Measurements from ENCODE around the gene SMAD4.
A peak's percentile ranks its signal among the peaks of the same experiment; 100 is the strongest.

SMAD4 gene

GRCh38 chr18:51011709-51012108 lies 18.3 kb upstream of the SMAD4 start:
- H3K27ac ChIP-seq, result peak overlapping the region; percentile 49
- no peak for TF ChIP-seq CTCF (conservative IDR thresholded peaks at IDR 0.05)

GRCh38 chr18:51012441-51012840 lies 17.6 kb upstream of the SMAD4 start:
- H3K27ac ChIP-seq, result no peak overlapping the region
- no peak for TF ChIP-seq CTCF (conservative IDR thresholded peaks at IDR 0.05)

- H3K27ac ChIP-seq, result no peak overlapping the region
- TF ChIP-seq CTCF (conservative IDR thresholded peaks at IDR 0.05), result no peak
These were observed 16.8 kb upstream of the SMAD4 start for GRCh38 chr18:51013259-51013658.

DNA sequence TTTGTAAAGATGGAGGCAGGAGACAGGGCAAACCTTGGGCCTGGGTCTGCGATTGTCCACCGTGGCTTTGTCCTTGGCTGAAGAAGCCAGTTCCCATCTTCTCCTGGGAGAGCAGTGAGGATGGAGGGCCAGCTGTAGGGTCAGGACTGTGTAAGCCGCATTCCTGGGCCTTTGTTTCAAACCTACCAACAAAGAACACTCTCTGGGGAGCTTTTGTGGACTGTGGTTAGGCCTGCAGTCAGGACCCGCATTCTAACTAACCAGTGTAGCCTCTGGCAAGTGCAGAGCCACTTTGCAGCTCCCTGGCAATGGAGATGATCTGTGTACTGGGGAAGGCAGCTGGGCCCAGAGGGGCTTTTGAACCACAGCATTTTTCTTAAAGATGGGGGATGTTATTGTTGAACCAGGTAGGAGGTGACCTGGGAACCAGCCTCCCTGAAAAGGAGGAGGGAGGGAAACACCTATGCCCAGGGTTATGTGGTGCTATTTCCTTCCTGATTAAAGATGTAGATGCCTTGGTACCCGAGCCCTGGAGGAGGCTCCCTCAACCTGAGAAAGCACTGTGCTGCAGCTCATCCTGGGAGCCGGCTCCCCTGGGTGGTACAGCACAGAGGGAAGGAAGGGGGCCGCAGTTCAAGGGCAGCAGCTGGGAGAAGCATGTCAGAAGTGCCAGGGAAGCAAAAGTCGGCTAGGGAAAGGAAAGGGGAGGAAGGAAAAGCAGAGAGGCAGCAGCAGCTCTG lies 12.7 kb upstream of the SMAD4 start:
- TF ChIP-seq CTCF (conservative IDR thresholded peaks at IDR 0.05), result no peak
- no peak overlapping the region for H3K27ac ChIP-seq

GRCh38 chr18:51020536-51020935 lies 9.5 kb upstream of the SMAD4 start:
- TF ChIP-seq CTCF (conservative IDR thresholded peaks at IDR 0.05), result no peak
- H3K27ac ChIP-seq, result peak overlapping the region; percentile 65

GRCh38 chr18:51021226-51021965 lies 8.6 kb upstream of the SMAD4 start:
- peak overlapping the region; percentile 65 for H3K27ac ChIP-seq
- no peak for TF ChIP-seq CTCF (conservative IDR thresholded peaks at IDR 0.05)

DNA sequence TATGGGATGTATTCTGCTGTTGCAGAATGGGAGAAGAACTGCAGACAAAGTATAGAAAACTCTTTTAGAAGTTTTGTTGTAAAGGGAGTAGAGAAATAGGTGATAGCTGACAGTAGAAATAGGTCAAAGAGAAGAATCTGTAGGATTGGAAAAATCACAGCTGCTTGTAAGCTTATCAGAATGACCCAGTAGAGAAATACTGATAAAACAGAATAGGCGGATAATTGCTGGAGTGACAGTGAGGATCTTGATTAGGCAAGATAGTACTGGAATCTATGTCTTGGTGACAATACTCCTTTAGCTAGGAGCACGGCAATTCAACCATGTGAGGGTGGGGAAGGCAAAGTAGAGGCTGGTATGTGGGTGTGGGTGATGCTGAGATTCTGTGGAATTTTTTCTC lies 4.5 kb upstream of the SMAD4 start:
- no peak for TF ChIP-seq CTCF (conservative IDR thresholded peaks at IDR 0.05)
- H3K27ac ChIP-seq, result no peak overlapping the region

Data from VCaP (cell line).